ENCODE measurements around the gene AGMO.

- TF ChIP-seq CTCF (IDR thresholded peaks at IDR 0.05) (no peak), POLR2A (IDR thresholded peaks at IDR 0.05) (no peak), POLR2AphosphoS5 (IDR thresholded peaks at IDR 0.05) (no peak)
Observed at GRCh38 chr7:15245831-15246230, 316.0 kb downstream of the AGMO start.

Data from gastroesophageal sphincter (tissue), 3 donors.